ENCODE results near the gene STX16.

Gene STX16

GRCh38 chr20:58636983-58637421 is 14.1 kb upstream of the STX16 start:
- ChIA-PET CTCF (interaction anchor here (0.6 to 0.7 kb wide), 3 partner anchors 264 to 869 kb away, joined by 3 to 4 read pairs (median 4); no protein-coding TSS in a partner anchor), POLR2A (ENCODE audit: low non-redundant PET) (no interaction called here)
- no peak overlapping the region for H3K27ac ChIP-seq
- DNase-seq (ENCODE audit: low spot score), result no peak
- TF ChIP-seq CTCF (conservative IDR thresholded peaks at IDR 0.05; ENCODE audit: low read depth), result no peak

- ChIA-PET POLR2A (ENCODE audit: low non-redundant PET) (no interaction called here), CTCF (interaction anchor here (0.7 kb wide), 1 partner anchor 868 kb away, joined by 4 read pairs; no protein-coding TSS in a partner anchor)
- no peak overlapping the region for H3K27ac ChIP-seq
- no peak for DNase-seq (ENCODE audit: low spot score)
- TF ChIP-seq CTCF (conservative IDR thresholded peaks at IDR 0.05; ENCODE audit: low read depth), result no peak
Measured at GRCh38 chr20:58637466-58638213, 13.4 kb upstream of the STX16 start.

- no peak for TF ChIP-seq CTCF (conservative IDR thresholded peaks at IDR 0.05; ENCODE audit: low read depth)
- no peak overlapping the region for H3K27ac ChIP-seq
- ChIA-PET POLR2A (ENCODE audit: low non-redundant PET) (no interaction called here), CTCF (interaction anchor here (1.4 to 1.6 kb wide), 2 partner anchors 8 to 13 kb away, joined by 3 to 7 read pairs; partner anchors contain the start of gene STX16)
- no peak for DNase-seq (ENCODE audit: low spot score)
Measured at GRCh38 chr20:58638467-58639181, 12.5 kb upstream of the STX16 start.

- no peak for DNase-seq (ENCODE audit: low spot score)
- no peak overlapping the region for H3K27ac ChIP-seq
- ChIA-PET CTCF (interaction anchor here (1.4 to 1.6 kb wide), 2 partner anchors 9 to 13 kb away, joined by 3 to 7 read pairs; partner anchors contain the start of gene STX16), POLR2A (ENCODE audit: low non-redundant PET) (no interaction called here)
- TF ChIP-seq CTCF (conservative IDR thresholded peaks at IDR 0.05; ENCODE audit: low read depth), result no peak
Measured at GRCh38 chr20:58639182-58640146, 11.6 kb upstream of the STX16 start.

GRCh38 chr20:58640446-58640845 is 10.6 kb upstream of the STX16 start:
- DNase-seq (ENCODE audit: low spot score), result no peak
- TF ChIP-seq CTCF (conservative IDR thresholded peaks at IDR 0.05; ENCODE audit: low read depth), result no peak
- ChIA-PET CTCF (interaction anchor here (0.6 kb wide), 1 partner anchor 112 kb away, joined by 4 read pairs; no protein-coding TSS in a partner anchor), POLR2A (ENCODE audit: low non-redundant PET) (interaction anchor here (0.6 kb wide), 1 partner anchor 11 kb away, joined by 3 read pairs; no protein-coding TSS in a partner anchor)
- no peak overlapping the region for H3K27ac ChIP-seq
